LNCaP clone FGC (cell line): Measurements from ENCODE around the gene TMEM238L.

ENCODE experiments used
- DNase-seq: peaks from one replicate; pipeline ENCODE4 v3.0.0-alpha.2; 2011; ENCODE audit warnings: low read depth
- H3K4me3 ChIP-seq: 2 replicates; pipeline ENCODE4 v1.5.1; 2011; ENCODE audit warnings: mild to moderate bottlenecking, low read depth, low read length, control low read depth
- TF ChIP-seq, protein P1 (sequence below): IDR thresholded peaks from 2 replicates; pipeline ENCODE4 v1.5.1; 2012; ENCODE audit warnings: mild to moderate bottlenecking; ENCODE audit not compliant: control insufficient read depth, insufficient read depth; ENCODE audit errors: extremely low read depth

TMEM238L gene

GRCh38 chr17:10768750-10769251 is 35.1 kb downstream of the TMEM238L start:
- DNase-seq = no peak
- TF ChIP-seq, protein P1, sequence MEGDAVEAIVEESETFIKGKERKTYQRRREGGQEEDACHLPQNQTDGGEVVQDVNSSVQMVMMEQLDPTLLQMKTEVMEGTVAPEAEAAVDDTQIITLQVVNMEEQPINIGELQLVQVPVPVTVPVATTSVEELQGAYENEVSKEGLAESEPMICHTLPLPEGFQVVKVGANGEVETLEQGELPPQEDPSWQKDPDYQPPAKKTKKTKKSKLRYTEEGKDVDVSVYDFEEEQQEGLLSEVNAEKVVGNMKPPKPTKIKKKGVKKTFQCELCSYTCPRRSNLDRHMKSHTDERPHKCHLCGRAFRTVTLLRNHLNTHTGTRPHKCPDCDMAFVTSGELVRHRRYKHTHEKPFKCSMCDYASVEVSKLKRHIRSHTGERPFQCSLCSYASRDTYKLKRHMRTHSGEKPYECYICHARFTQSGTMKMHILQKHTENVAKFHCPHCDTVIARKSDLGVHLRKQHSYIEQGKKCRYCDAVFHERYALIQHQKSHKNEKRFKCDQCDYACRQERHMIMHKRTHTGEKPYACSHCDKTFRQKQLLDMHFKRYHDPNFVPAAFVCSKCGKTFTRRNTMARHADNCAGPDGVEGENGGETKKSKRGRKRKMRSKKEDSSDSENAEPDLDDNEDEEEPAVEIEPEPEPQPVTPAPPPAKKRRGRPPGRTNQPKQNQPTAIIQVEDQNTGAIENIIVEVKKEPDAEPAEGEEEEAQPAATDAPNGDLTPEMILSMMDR = no peak
- H3K4me3 ChIP-seq = no peak overlapping the region

DNA sequence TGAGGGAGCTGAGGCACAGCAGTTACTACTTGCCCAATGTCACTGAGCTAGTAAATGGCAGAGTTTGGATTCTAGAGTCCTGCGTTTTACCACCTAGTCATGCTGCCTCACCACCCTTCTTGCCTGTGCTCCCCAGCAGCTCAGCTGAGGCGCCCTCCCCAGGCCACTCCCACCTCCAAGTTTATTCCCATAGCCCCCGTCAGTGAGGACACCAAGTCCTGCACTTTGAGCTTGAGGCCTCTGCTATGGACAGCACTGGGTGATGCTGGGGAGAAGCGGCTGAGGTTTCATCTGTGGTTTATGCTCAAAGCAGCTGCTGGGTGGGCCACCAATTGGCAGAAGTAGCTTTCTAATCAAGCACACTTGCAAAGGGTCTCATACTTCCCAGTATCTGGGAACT is 36.7 kb downstream of the TMEM238L start:
- TF ChIP-seq, protein P1 = no peak
- H3K4me3 ChIP-seq = no peak overlapping the region
- DNase-seq = no peak

- DNase-seq = no peak
- no peak overlapping the region for H3K4me3 ChIP-seq
- TF ChIP-seq, protein P1 = no peak
Observed at GRCh38 chr17:10762037-10762436, 41.9 kb downstream of the TMEM238L start.

- TF ChIP-seq, protein P1 = no peak
- no peak overlapping the region for H3K4me3 ChIP-seq
- no peak for DNase-seq
Observed at GRCh38 chr17:10761281-10761680, 42.6 kb downstream of the TMEM238L start.

GRCh38 chr17:10758062-10758461 is 45.8 kb downstream of the TMEM238L start:
- TF ChIP-seq, protein P1 = no peak
- no peak for DNase-seq

DNA sequence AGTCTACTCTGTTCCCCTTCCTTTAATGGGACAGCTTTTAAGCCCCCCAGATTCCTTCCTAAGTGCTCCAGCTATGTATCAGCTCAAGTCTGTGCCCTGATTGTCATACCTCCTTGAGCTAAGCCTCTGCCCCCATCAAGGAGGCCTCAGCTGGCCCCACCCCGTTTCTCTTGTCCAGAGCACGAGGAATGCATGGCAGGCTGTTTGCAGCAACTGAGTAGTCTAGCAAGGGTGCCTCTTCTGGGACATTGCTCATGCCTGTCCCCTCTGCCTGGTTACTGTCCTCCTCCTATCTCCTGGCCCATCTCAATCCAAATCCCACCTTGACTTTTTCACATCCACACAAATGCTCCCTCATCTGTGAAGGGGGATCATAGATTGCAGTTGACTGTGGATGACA is 46.3 kb downstream of the TMEM238L start:
- no peak overlapping the region for H3K4me3 ChIP-seq
- TF ChIP-seq, protein P1 = no peak
- DNase-seq = no peak

More at GRCh38 chr17:10758062-10758461, 45.8 kb downstream of the TMEM238L start:
- no peak overlapping the region for H3K4me3 ChIP-seq

- no peak overlapping the region for H3K4me3 ChIP-seq
- DNase-seq = no peak
- TF ChIP-seq, protein P1 = no peak
Observed at GRCh38 chr17:10757067-10757466, 46.8 kb downstream of the TMEM238L start.
